GM12892 (cell line): ENCODE results near the gene CCDC106.

Experiments used
- POLR2A ChIP-seq: IDR thresholded peaks from 2 replicates; pipeline ENCODE4 v1.6.1; 2011; ENCODE audit warnings: low read depth, low read length, control low read depth
- POLR2AphosphoS5 ChIP-seq: IDR thresholded peaks from 2 replicates; pipeline ENCODE4 v1.6.1; 2011; ENCODE audit warnings: low read depth, low read length, control low read depth
- TAF1 ChIP-seq: IDR thresholded peaks from 2 replicates; pipeline ENCODE4 v1.6.1; 2011; ENCODE audit warnings: low read depth, mild to moderate bottlenecking, control low read depth, low read length, borderline replicate concordance

DNA sequence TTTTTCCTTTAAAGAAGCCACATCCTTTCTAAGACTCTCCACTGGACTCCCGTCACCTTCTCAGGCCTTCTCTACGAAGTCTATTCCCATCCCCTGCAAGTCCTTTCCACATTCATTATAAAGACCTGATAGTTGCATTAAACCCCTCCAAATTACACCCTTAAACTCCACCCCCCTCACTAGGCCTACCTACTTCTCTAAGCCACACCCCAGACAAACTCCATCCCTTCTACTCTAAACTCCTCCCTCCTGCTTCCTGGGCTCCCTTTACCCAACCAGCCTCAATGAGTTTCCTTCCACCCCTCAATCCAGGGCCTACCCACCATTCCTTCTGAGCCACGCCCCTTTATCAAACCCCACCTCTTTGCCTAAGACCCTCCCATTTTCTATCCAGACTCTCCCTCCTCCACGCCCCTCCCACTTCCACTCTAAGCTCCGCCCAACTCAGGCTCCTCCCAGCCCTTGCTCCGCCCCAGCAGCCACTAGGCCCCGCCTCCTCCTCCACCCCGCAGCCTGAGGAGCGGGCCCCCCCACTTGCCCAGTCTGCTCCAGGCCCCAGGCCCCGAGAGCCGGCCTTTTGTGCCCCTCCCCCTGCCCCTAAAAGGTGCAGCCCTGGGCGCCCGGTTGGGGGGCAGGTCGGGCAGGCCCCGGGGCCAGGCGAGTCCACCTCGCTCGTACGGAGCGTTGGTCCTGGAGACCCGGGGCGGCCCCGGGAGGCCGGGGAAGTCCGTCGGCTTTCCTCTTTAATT, 49.1 kb upstream of the CCDC106 start:
- no peak for TF ChIP-seq POLR2A
- no peak for TF ChIP-seq POLR2AphosphoS5
- TF ChIP-seq TAF1 = peak; percentile 26; the same call in 1 of the 2 replicates
